HEK293T (cell line): ENCODE results near the gene NAA10.

Experiments used
- BHLHE40 ChIP-seq: fragments of 450-650 bp; IDR thresholded peaks from 2 replicates; pipeline ENCODE4 v1.6.1; 2016; ENCODE audit warnings: mild to moderate bottlenecking, moderate library complexity, borderline replicate concordance
- L3MBTL2 ChIP-seq: fragments of 450-650 bp; conservative IDR thresholded peaks from 2 replicates; pipeline ENCODE4 v1.6.1; 2016; ENCODE audit warnings: mild to moderate bottlenecking
- LEF1 ChIP-seq: fragments of 450-650 bp; IDR thresholded peaks from 2 replicates; pipeline ENCODE4 v1.6.1; 2017; ENCODE audit warnings: mild to moderate bottlenecking, borderline replicate concordance
- NFRKB ChIP-seq: fragments of 450-650 bp; IDR thresholded peaks from 2 replicates; pipeline ENCODE4 v1.6.1; 2016; ENCODE audit warnings: mild to moderate bottlenecking, moderate library complexity
- SP1 ChIP-seq: fragments of 450-650 bp; IDR thresholded peaks from 2 replicates; pipeline ENCODE4 v1.6.1; 2017
- SUZ12 ChIP-seq: fragments of 450-650 bp; IDR thresholded peaks from 2 replicates; pipeline ENCODE4 v1.6.1; 2016; ENCODE audit warnings: mild to moderate bottlenecking
- TARDBP ChIP-seq: fragments of 450-650 bp; IDR thresholded peaks from 2 replicates; pipeline ENCODE4 v1.6.1; 2016

DNA sequence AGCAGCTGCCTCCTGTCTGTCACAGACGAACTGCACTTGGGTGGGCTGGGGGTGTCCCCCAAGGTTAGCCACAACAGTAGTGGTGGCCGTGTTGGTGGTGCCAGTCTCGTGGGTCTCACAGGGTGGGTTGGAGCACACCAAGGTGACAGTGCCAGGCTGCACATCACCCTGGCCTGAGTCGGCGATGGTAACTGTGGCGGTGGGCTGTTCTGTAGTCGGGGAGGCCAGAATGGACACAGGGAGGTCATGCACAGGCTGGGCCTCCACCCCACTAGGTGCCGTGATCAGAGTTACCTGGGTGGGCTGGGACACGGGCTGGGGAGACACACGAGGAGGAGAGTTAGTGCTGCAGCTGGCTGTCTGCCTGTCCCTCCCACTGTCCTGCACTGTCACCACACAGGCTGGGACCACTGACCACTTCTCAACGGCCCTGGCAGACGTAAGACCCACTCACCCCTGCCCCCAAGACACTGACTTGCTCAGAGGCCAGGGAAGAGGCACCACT lies 20.4 kb upstream of the NAA10 start:
- TF ChIP-seq LEF1 (no peak), NFRKB (no peak), L3MBTL2 (no peak), BHLHE40 (no peak), TARDBP (no peak), SP1 (no peak), SUZ12 (no peak)
